ENCODE measurements around the gene OR4E2.

The OR4E2 gene

GRCh38 chr14:21634840-21635239, 18.8 kb upstream of the OR4E2 start, which contains the start of gene OR10G2:
Gene OR10G2 (minus strand): TSS chr14:21634940. CDS start chr14:21634842, 98 bp downstream.
- TF ChIP-seq, protein P1, sequence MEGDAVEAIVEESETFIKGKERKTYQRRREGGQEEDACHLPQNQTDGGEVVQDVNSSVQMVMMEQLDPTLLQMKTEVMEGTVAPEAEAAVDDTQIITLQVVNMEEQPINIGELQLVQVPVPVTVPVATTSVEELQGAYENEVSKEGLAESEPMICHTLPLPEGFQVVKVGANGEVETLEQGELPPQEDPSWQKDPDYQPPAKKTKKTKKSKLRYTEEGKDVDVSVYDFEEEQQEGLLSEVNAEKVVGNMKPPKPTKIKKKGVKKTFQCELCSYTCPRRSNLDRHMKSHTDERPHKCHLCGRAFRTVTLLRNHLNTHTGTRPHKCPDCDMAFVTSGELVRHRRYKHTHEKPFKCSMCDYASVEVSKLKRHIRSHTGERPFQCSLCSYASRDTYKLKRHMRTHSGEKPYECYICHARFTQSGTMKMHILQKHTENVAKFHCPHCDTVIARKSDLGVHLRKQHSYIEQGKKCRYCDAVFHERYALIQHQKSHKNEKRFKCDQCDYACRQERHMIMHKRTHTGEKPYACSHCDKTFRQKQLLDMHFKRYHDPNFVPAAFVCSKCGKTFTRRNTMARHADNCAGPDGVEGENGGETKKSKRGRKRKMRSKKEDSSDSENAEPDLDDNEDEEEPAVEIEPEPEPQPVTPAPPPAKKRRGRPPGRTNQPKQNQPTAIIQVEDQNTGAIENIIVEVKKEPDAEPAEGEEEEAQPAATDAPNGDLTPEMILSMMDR (conservative IDR thresholded peaks at IDR 0.05; ENCODE audit: control insufficient read depth, insufficient read depth, low read depth, low read length) = no peak
- DNase-seq (ENCODE audit: low read depth) = no peak
- H3K4me3 ChIP-seq (ENCODE audit: control insufficient read depth, low read depth, low read length) = no peak within 1 kb of the TSS

DNA sequence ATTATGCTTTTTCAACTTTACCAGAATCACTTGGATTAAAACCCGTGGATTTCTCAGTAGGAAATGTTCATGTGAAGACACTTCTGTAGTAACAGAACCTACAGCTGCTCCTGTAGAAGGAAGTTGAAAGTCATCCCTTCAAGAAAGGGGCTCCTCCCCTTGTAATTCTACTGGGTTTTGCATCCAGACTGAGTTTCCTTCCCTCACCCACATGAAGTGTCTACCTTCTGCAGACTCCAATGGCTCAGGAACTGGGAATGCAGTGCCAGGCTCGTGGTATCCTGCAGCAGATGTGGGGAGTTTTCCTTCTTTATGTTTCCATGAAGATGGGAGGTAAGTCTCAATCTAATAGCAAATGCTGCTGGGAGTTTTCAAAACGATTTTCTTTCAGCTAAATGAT, 11.0 kb upstream of the OR4E2 start:
- H3K4me3 ChIP-seq (ENCODE audit: control insufficient read depth, low read depth, low read length) = no peak overlapping the region
- TF ChIP-seq, protein P1 (conservative IDR thresholded peaks at IDR 0.05; ENCODE audit: control insufficient read depth, insufficient read depth, low read depth, low read length) = no peak
- no peak for DNase-seq (ENCODE audit: low read depth)

GRCh38 chr14:21643407-21643806, 10.2 kb upstream of the OR4E2 start:
- no peak overlapping the region for H3K4me3 ChIP-seq (ENCODE audit: control insufficient read depth, low read depth, low read length)
- TF ChIP-seq, protein P1 (conservative IDR thresholded peaks at IDR 0.05; ENCODE audit: control insufficient read depth, insufficient read depth, low read depth, low read length) = no peak
- DNase-seq (ENCODE audit: low read depth) = no peak

- TF ChIP-seq, protein P1 (conservative IDR thresholded peaks at IDR 0.05; ENCODE audit: control insufficient read depth, insufficient read depth, low read depth, low read length) = no peak
- peak; percentile 46 for DNase-seq (ENCODE audit: low read depth)
- H3K4me3 ChIP-seq (ENCODE audit: control insufficient read depth, low read depth, low read length) = no peak overlapping the region
These were observed 6.3 kb upstream of the OR4E2 start for GRCh38 chr14:21647380-21647779.

DNA sequence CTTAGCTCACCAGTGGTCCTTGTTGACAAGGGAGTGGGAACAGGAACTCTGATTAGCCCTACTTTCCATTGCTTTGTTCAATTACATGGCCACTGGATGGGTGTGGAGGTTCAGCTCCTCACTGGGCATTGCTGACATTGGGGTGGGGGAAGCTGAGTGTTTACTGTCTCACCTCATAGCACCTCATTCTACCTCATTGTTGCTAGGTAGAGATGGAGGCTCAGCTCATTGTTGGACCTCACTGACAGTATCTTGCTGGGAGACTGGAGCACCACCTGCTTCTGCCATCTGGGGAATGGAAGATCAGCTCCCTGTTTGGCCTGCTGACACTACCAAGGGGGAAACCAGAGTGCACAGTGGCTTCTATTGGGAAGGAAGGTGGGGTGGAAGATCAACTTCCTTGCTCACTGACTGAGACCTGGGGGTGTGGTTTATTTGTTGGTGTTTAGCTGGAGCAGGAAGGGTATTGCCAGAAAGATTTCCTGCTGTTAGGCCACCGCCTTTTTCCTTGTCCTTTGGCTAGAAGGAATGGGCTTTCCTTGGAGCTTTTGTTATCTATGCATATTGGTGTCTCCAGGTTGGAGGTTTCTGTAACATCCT, 1.3 kb upstream of the OR4E2 start:
- H3K4me3 ChIP-seq (ENCODE audit: control insufficient read depth, low read depth, low read length) = no peak overlapping the region
- DNase-seq (ENCODE audit: low read depth) = no peak
- TF ChIP-seq, protein P1 (conservative IDR thresholded peaks at IDR 0.05; ENCODE audit: control insufficient read depth, insufficient read depth, low read depth, low read length) = no peak

DNA sequence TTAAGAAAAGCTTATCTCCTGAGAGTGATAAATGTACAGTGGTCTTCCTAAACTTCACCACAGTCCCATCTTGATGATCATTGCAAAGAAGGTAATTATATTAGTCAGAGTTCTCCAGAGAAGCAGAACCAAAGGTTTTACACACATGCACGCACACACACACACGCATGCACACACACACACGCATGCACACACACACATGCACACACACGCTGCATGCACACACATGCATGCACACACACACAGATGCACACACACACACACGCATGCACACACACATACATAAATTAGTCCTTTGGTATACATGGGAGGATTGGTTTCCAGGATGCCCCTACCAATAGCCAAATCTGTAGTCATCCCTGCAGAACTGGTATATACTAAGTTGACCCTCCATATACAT, 580 bp downstream of the OR4E2 start:
- TF ChIP-seq, protein P1 (conservative IDR thresholded peaks at IDR 0.05; ENCODE audit: control insufficient read depth, insufficient read depth, low read depth, low read length) = no peak
- no peak for DNase-seq (ENCODE audit: low read depth)
- H3K4me3 ChIP-seq (ENCODE audit: control insufficient read depth, low read depth, low read length) = no peak overlapping the region

- TF ChIP-seq, protein P1 (conservative IDR thresholded peaks at IDR 0.05; ENCODE audit: control insufficient read depth, insufficient read depth, low read depth, low read length) = no peak
- H3K4me3 ChIP-seq (ENCODE audit: control insufficient read depth, low read depth, low read length) = no peak overlapping the region
- DNase-seq (ENCODE audit: low read depth) = no peak
These were observed 3.3 kb downstream of the OR4E2 start for GRCh38 chr14:21656980-21657379.
